ENCODE results near the gene PROK2. TPM values are rescaled to one million over a fixed set of nuclear protein-coding genes. Genes with fewer than 3 reads are reported as not detected.

Gene PROK2
- total RNA-seq, 3 donors from 2014 or later (not counting 1 experiment from before 2014, with no cell fraction given): 0.54 to 8.7 TPM; not detected in 1

- intact Hi-C loops (cut with micrococcal nuclease): no loop called here
- H3K27ac Mint-ChIP-seq: no peak overlapping the region
- H3K4me3 Mint-ChIP-seq: no peak overlapping the region
- no peaks in the 10 kb centered on the region for H3K27me3 Mint-ChIP-seq (ENCODE audit: low read depth in 2 of 2)
- Histone ChIP-seq H3K27ac (ENCODE audit: low read length) (no peak overlapping the region), H3K9me3 (ENCODE audit: control insufficient read depth, insufficient read depth, low read length) (no peaks in the 10 kb centered on the region), H3K4me3 (ENCODE audit: low read length) (no peak overlapping the region), H3K36me3 (ENCODE audit: control insufficient read depth, insufficient read depth, low read length) (no peaks in the 10 kb centered on the region), H3K27me3 (ENCODE audit: control insufficient read depth, insufficient read depth, low read length) (no peaks in the 10 kb centered on the region), H3K4me1 (ENCODE audit: control insufficient read depth, insufficient read depth, low read length) (no peaks in the 10 kb centered on the region)
- no peak for TF ChIP-seq CTCF (IDR thresholded peaks at IDR 0.05)
- DNase-seq (no peak), ATAC-seq (no peak)
- H3K36me3 Mint-ChIP-seq: no peaks in the 10 kb centered on the region
- 91% methylated on average over 6 of the region's 6 CpGs for WGBS (ENCODE audit: insufficient coverage)
- H3K4me1 Mint-ChIP-seq: no peaks in the 10 kb centered on the region
- no peaks in the 10 kb centered on the region for H3K9me3 Mint-ChIP-seq
Observed at GRCh38 chr3:71809321-71810026, 24.5 kb upstream of the PROK2 start.

- TF ChIP-seq CTCF (IDR thresholded peaks at IDR 0.05): no peak
- no peak overlapping the region for H3K4me3 Mint-ChIP-seq
- Histone ChIP-seq H3K9me3 (ENCODE audit: control insufficient read depth, insufficient read depth, low read length) (no peaks in the 10 kb centered on the region), H3K27me3 (ENCODE audit: control insufficient read depth, insufficient read depth, low read length) (no peaks in the 10 kb centered on the region), H3K4me3 (ENCODE audit: low read length) (no peak overlapping the region), H3K36me3 (ENCODE audit: control insufficient read depth, insufficient read depth, low read length) (no peaks in the 10 kb centered on the region), H3K4me1 (ENCODE audit: control insufficient read depth, insufficient read depth, low read length) (no peaks in the 10 kb centered on the region), H3K27ac (ENCODE audit: low read length) (no peak overlapping the region)
- H3K27me3 Mint-ChIP-seq (ENCODE audit: low read depth in 2 of 2): peaks cover 0 to 3% of the 10 kb centered on the region in 2 donors
- H3K4me1 Mint-ChIP-seq: no peaks in the 10 kb centered on the region
- intact Hi-C loops (cut with micrococcal nuclease): no loop called here
- WGBS (ENCODE audit: insufficient coverage): 77% methylated on average over 3 of the region's 3 CpGs
- no peaks in the 10 kb centered on the region for H3K9me3 Mint-ChIP-seq
- H3K27ac Mint-ChIP-seq: no peak overlapping the region
- ATAC-seq: no peak
- DNase-seq: no peak
- H3K36me3 Mint-ChIP-seq: no peaks in the 10 kb centered on the region
Observed at GRCh38 chr3:71806736-71807135, 21.8 kb upstream of the PROK2 start.

GRCh38 chr3:71805691-71806090, 20.7 kb upstream of the PROK2 start:
- no peaks in the 10 kb centered on the region for H3K36me3 ChIP-seq (ENCODE audit: control insufficient read depth, insufficient read depth, low read length)
- TF ChIP-seq CTCF (IDR thresholded peaks at IDR 0.05): no peak
- intact Hi-C loops (cut with micrococcal nuclease): no loop called here
- no peaks in the 10 kb centered on the region for H3K27me3 ChIP-seq (ENCODE audit: control insufficient read depth, insufficient read depth, low read length)
- H3K4me1 ChIP-seq (ENCODE audit: control insufficient read depth, insufficient read depth, low read length): no peaks in the 10 kb centered on the region
- H3K4me3 ChIP-seq (ENCODE audit: low read length): no peak overlapping the region
- Mint-ChIP-seq H3K9me3 (no peaks in the 10 kb centered on the region), H3K4me1 (no peaks in the 10 kb centered on the region), H3K36me3 (no peaks in the 10 kb centered on the region), H3K4me3 (no peak overlapping the region), H3K27me3 (ENCODE audit: low read depth in 2 of 2) (peaks cover 0 to 4% of the 10 kb centered on the region in 2 donors), H3K27ac (no peak overlapping the region)
- ATAC-seq: no peak
- H3K9me3 ChIP-seq (ENCODE audit: control insufficient read depth, insufficient read depth, low read length): no peaks in the 10 kb centered on the region
- no peak overlapping the region for H3K27ac ChIP-seq (ENCODE audit: low read length)
- DNase-seq: no peak
- 95% methylated on average over 1 of the region's 2 CpGs for WGBS (ENCODE audit: insufficient coverage)

GRCh38 chr3:71805199-71805598, 20.3 kb upstream of the PROK2 start:
- H3K4me3 Mint-ChIP-seq: no peak overlapping the region
- Histone ChIP-seq H3K4me3 (ENCODE audit: low read length) (no peak overlapping the region), H3K9me3 (ENCODE audit: control insufficient read depth, insufficient read depth, low read length) (no peaks in the 10 kb centered on the region), H3K4me1 (ENCODE audit: control insufficient read depth, insufficient read depth, low read length) (no peaks in the 10 kb centered on the region), H3K36me3 (ENCODE audit: control insufficient read depth, insufficient read depth, low read length) (no peaks in the 10 kb centered on the region), H3K27ac (ENCODE audit: low read length) (no peak overlapping the region), H3K27me3 (ENCODE audit: control insufficient read depth, insufficient read depth, low read length) (no peaks in the 10 kb centered on the region)
- intact Hi-C loops (cut with micrococcal nuclease): no loop called here
- 88% methylated on average over 3 of the region's 3 CpGs for WGBS (ENCODE audit: insufficient coverage)
- peaks cover 0 to 4% of the 10 kb centered on the region in 2 donors for H3K27me3 Mint-ChIP-seq (ENCODE audit: low read depth in 2 of 2)
- H3K36me3 Mint-ChIP-seq: no peaks in the 10 kb centered on the region
- TF ChIP-seq CTCF (IDR thresholded peaks at IDR 0.05): no peak
- no peak overlapping the region for H3K27ac Mint-ChIP-seq
- no peaks in the 10 kb centered on the region for H3K4me1 Mint-ChIP-seq
- ATAC-seq: no peak
- no peaks in the 10 kb centered on the region for H3K9me3 Mint-ChIP-seq
- no peak for DNase-seq
